Nephron (organoid): ENCODE data around the gene DENND1A.

Experiments used
- H3K27ac Mint-ChIP-seq, 3 experiments: 2 replicates each; pipeline ENCODE4 v1.8.0; 2020; ENCODE audit warnings: mixed read lengths in 3 of 3, mild to moderate bottlenecking in 2 of 3, moderate library complexity in 1 of 3
- H3K27me3 Mint-ChIP-seq: 2 replicates; pipeline ENCODE4 v1.8.0; 2021; ENCODE audit warnings: low read depth, mild to moderate bottlenecking, moderate library complexity, mixed read lengths
- H3K36me3 Mint-ChIP-seq: 2 replicates; pipeline ENCODE4 v1.8.0; 2020; ENCODE audit warnings: low read depth, mixed read lengths
- H3K4me1 Mint-ChIP-seq: 2 replicates; pipeline ENCODE4 v1.8.0; 2020; ENCODE audit warnings: mixed read lengths
- H3K4me3 Mint-ChIP-seq, 3 experiments: 2 replicates each; pipeline ENCODE4 v1.8.0; 2020; ENCODE audit warnings: mild to moderate bottlenecking in 3 of 3, mixed read lengths in 3 of 3, moderate library complexity in 2 of 3
- H3K9me3 Mint-ChIP-seq: 2 replicates; pipeline ENCODE4 v1.8.0; 2020; ENCODE audit warnings: mixed read lengths
- TF ChIP-seq, protein P1 (sequence below), 3 experiments: fragments of 200-600 bp; sonication (generic); IDR thresholded peaks; one replicate each; pipeline ENCODE4 v1.5.0; 2021; ENCODE audit warnings: antibody characterized with exemption in 3 of 3; ENCODE audit not compliant: unreplicated experiment in 3 of 3

Gene DENND1A

GRCh38 chr9:123391233-123391632 lies 538.7 kb downstream of the DENND1A start:
- no peaks in the 10 kb centered on the region for H3K36me3 Mint-ChIP-seq
- H3K4me1 Mint-ChIP-seq, result peaks cover 28% of the 10 kb centered on the region
- H3K27me3 Mint-ChIP-seq, result peaks cover 10% of the 10 kb centered on the region
- no peak overlapping the region for H3K4me3 Mint-ChIP-seq
- TF ChIP-seq, protein P1, sequence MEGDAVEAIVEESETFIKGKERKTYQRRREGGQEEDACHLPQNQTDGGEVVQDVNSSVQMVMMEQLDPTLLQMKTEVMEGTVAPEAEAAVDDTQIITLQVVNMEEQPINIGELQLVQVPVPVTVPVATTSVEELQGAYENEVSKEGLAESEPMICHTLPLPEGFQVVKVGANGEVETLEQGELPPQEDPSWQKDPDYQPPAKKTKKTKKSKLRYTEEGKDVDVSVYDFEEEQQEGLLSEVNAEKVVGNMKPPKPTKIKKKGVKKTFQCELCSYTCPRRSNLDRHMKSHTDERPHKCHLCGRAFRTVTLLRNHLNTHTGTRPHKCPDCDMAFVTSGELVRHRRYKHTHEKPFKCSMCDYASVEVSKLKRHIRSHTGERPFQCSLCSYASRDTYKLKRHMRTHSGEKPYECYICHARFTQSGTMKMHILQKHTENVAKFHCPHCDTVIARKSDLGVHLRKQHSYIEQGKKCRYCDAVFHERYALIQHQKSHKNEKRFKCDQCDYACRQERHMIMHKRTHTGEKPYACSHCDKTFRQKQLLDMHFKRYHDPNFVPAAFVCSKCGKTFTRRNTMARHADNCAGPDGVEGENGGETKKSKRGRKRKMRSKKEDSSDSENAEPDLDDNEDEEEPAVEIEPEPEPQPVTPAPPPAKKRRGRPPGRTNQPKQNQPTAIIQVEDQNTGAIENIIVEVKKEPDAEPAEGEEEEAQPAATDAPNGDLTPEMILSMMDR (IDR thresholded peaks at IDR 0.05; ENCODE audit: unreplicated experiment in 3 of 3), result no peak
- no peaks in the 10 kb centered on the region for H3K9me3 Mint-ChIP-seq
- no peak overlapping the region for H3K27ac Mint-ChIP-seq

GRCh38 chr9:123390337-123391135 lies 539.4 kb downstream of the DENND1A start:
- no peak overlapping the region for H3K27ac Mint-ChIP-seq
- peaks cover 22% of the 10 kb centered on the region for H3K4me1 Mint-ChIP-seq
- H3K4me3 Mint-ChIP-seq, result no peak overlapping the region
- H3K9me3 Mint-ChIP-seq, result no peaks in the 10 kb centered on the region
- TF ChIP-seq, protein P1 (IDR thresholded peaks at IDR 0.05; ENCODE audit: unreplicated experiment in 3 of 3), result no peak
- peaks cover 7% of the 10 kb centered on the region for H3K27me3 Mint-ChIP-seq
- H3K36me3 Mint-ChIP-seq, result no peaks in the 10 kb centered on the region

DNA sequence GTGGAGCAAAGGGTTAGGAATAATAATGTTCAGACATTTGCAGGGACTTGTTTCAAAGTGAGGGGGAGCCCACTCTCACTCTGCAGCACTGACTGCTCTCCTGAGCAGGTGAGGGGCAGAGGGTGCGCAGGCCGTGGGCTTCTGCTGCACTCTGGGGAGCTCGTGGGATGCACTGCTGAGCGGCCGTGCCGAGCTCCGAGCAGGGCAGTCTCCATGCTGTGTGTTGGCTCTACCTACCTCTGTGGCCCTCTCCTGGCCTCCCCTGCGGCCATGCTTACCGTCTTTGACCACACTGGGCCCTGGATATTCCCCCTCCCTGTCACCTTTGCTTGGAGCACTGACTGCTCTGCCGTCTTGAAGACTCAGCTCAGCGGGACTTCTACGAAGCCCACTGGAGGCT lies 540.2 kb downstream of the DENND1A start:
- H3K27me3 Mint-ChIP-seq, result peaks cover 7% of the 10 kb centered on the region
- H3K4me1 Mint-ChIP-seq, result peaks cover 16% of the 10 kb centered on the region
- TF ChIP-seq, protein P1 (IDR thresholded peaks at IDR 0.05; ENCODE audit: unreplicated experiment in 3 of 3), result no peak
- H3K27ac Mint-ChIP-seq, result no peak overlapping the region
- H3K36me3 Mint-ChIP-seq, result no peaks in the 10 kb centered on the region
- no peak overlapping the region for H3K4me3 Mint-ChIP-seq
- no peaks in the 10 kb centered on the region for H3K9me3 Mint-ChIP-seq

GRCh38 chr9:123389070-123389469 lies 540.9 kb downstream of the DENND1A start:
- Mint-ChIP-seq H3K9me3 (no peaks in the 10 kb centered on the region), H3K27ac (no peak overlapping the region), H3K36me3 (no peaks in the 10 kb centered on the region), H3K4me1 (peaks cover 13% of the 10 kb centered on the region), H3K4me3 (no peak overlapping the region), H3K27me3 (peaks cover 7% of the 10 kb centered on the region)
- TF ChIP-seq, protein P1 (IDR thresholded peaks at IDR 0.05; ENCODE audit: unreplicated experiment in 3 of 3), result no peak

- Mint-ChIP-seq H3K4me1 (peaks cover 13% of the 10 kb centered on the region), H3K27me3 (peaks cover 7% of the 10 kb centered on the region), H3K4me3 (no peak overlapping the region), H3K36me3 (no peaks in the 10 kb centered on the region), H3K9me3 (no peaks in the 10 kb centered on the region), H3K27ac (no peak overlapping the region)
- TF ChIP-seq, protein P1 (IDR thresholded peaks at IDR 0.05; ENCODE audit: unreplicated experiment in 3 of 3), result no peak
Observed at GRCh38 chr9:123387686-123388085, 542.2 kb downstream of the DENND1A start.
